Body of pancreas (tissue), 4 donors: Measurements from ENCODE around the gene MBD1. TPM values are rescaled to one million over a fixed set of nuclear protein-coding genes. Genes with fewer than 3 reads are reported as not detected.

ENCODE experiments used
- ATAC-seq: fragments of 150-250 bp; one replicate; pipeline ENCODE4 v1.9.1; 2016
- DNase-seq, 4 donors: peaks; one replicate each; pipeline ENCODE4 v3.0.0-alpha.2; 2019
- H3K27ac ChIP-seq, 4 donors: fragments of 200-600 bp; sonication (generic); 1 replicate in 3 of 4; 2 replicates in 1 of 4; pipeline versions ENCODE4 v1.5.1 to v1.6.1; 2016 to 2019; ENCODE audit warnings: mild to moderate bottlenecking in 1 of 4, mixed read lengths in 1 of 4, moderate library complexity in 1 of 4
- H3K27me3 ChIP-seq, 2 donors: fragments of 200-600 bp; sonication (generic); one replicate each; pipeline ENCODE4 v1.6.0; 2016; ENCODE audit warnings: mild to moderate bottlenecking in 1 of 2
- H3K36me3 ChIP-seq, 2 donors: fragments of 200-600 bp; sonication (generic); replicated peaks in 1 of 2; 2 replicates each; pipeline ENCODE4 v1.5.1; 2016; ENCODE audit warnings: low read depth in 2 of 2; ENCODE audit not compliant: insufficient read depth in 1 of 2
- H3K4me1 ChIP-seq: fragments of 200-600 bp; sonication (generic); one replicate; pipeline ENCODE4 v1.6.0; 2016
- H3K4me3 ChIP-seq, 2 donors: fragments of 200-600 bp; sonication (generic); 1 replicate in 1 of 2; 2 replicates in 1 of 2; pipeline ENCODE4 v1.5.1; 2016 to 2019
- H3K9me3 ChIP-seq, 3 donors: fragments of 200-600 bp; sonication (generic); 1 replicate in 2 of 3; 2 replicates in 1 of 3; pipeline ENCODE4 v1.5.1; 2016
- POLR2A ChIP-seq, 3 donors: fragments of 450-650 bp; IDR thresholded peaks; one replicate each; pipeline ENCODE4 v1.6.1; 2016; ENCODE audit warnings: antibody characterized with exemption in 3 of 3, mild to moderate bottlenecking in 2 of 3
- WGBS, 2 donors: methylation state at CpG; one replicate each; pipeline ENCODE4 v1.1.5; 2017; 5-methylcytosine and 5-hydroxymethylcytosine counted together
- intact Hi-C: fragments of 100-400 bp; cut with DNase I; formaldehyde crosslinking; loops from one replicate; pipeline ENCODE4 v1.15.1; 2023
- total RNA-seq, 2 donors: library from RNA; depleted of rRNA; stranded (reverse); fragments of >200 nt; gene quantifications; one replicate each; pipeline ENCODE4 v1.1.0, GENCODE V29; 2016
- TF ChIP-seq, protein P1 (sequence below), 7 experiments: fragments of 450-650 bp in 4 of 7; fragments of 200-600 bp in 3 of 7; sonication (generic) in 3 of 7; IDR thresholded peaks; one replicate each; pipeline ENCODE4 v1.5.1; 2016 to 2019; ENCODE audit warnings: antibody characterized with exemption in 7 of 7

The MBD1 gene, protein sequence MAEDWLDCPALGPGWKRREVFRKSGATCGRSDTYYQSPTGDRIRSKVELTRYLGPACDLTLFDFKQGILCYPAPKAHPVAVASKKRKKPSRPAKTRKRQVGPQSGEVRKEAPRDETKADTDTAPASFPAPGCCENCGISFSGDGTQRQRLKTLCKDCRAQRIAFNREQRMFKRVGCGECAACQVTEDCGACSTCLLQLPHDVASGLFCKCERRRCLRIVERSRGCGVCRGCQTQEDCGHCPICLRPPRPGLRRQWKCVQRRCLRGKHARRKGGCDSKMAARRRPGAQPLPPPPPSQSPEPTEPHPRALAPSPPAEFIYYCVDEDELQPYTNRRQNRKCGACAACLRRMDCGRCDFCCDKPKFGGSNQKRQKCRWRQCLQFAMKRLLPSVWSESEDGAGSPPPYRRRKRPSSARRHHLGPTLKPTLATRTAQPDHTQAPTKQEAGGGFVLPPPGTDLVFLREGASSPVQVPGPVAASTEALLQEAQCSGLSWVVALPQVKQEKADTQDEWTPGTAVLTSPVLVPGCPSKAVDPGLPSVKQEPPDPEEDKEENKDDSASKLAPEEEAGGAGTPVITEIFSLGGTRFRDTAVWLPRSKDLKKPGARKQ
- 10 to 100 TPM; 44.6 to 63.3 TPM for total RNA-seq

DNA sequence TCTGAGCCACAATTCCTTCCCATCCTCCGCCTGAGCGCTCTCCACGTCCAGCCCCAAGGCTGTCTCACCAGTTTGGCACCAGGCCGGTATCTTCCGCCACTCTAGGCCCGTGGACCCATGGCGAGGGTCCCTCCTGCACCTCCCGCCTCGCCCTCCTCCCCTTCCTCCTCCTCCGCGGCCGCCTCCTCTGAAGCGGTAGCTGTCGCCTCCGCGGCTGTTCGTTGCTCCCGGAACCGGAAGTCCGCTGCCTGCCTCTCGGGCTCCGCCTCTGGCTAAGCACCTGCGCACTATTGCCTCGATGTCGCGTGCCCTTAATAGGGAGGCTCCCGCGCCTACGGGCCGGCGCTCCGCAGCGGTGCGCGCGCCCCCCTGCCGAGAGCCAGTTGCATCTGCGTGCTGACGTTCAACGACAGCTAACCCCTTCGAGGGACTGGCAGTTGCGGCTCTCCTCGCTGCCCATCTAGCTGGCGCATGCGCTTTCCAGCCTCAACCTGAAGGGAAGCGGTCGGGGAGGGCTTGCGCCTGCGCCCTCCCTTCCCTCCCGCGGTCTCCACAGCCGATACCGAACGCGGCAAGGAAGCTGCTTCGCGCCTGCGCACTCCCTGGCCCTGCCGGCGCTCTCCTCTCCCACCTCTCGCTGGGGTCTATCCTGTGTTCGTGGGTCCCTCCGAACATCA is at the start of gene MBD1:
MBD1 (minus strand) TSS at position 229 of the 677 bp plus-strand sequence. CDS start 1,531 bp downstream, outside the sequence.
- WGBS, 2 donors: 0% methylated on average over 19 to 63 of the region's 63 CpGs
- peaks cover 12 to 20% of the 10 kb centered on the region in 2 donors for H3K36me3 ChIP-seq
- no peaks in the 10 kb centered on the region for H3K9me3 ChIP-seq
- DNase-seq (peak; percentile 96 to 99 (median 98)), ATAC-seq (peak; percentile 95)
- intact Hi-C loops: loop anchor here (10.0 kb wide), 1 partner anchor 73 kb away; no protein-coding TSS in a partner anchor
- H3K4me1 ChIP-seq: peaks cover 31% of the 10 kb centered on the region
- no peaks in the 10 kb centered on the region for H3K27me3 ChIP-seq
- TF ChIP-seq, protein P1, sequence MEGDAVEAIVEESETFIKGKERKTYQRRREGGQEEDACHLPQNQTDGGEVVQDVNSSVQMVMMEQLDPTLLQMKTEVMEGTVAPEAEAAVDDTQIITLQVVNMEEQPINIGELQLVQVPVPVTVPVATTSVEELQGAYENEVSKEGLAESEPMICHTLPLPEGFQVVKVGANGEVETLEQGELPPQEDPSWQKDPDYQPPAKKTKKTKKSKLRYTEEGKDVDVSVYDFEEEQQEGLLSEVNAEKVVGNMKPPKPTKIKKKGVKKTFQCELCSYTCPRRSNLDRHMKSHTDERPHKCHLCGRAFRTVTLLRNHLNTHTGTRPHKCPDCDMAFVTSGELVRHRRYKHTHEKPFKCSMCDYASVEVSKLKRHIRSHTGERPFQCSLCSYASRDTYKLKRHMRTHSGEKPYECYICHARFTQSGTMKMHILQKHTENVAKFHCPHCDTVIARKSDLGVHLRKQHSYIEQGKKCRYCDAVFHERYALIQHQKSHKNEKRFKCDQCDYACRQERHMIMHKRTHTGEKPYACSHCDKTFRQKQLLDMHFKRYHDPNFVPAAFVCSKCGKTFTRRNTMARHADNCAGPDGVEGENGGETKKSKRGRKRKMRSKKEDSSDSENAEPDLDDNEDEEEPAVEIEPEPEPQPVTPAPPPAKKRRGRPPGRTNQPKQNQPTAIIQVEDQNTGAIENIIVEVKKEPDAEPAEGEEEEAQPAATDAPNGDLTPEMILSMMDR (IDR thresholded peaks at IDR 0.05): peak in 6 of 7 experiments; percentile 9 to 64 (median 54)
- peak; percentile 66 to 95 (median 94) for TF ChIP-seq POLR2A (IDR thresholded peaks at IDR 0.05)
- peak within 1 kb of the TSS; percentile 88 to 94 for H3K4me3 ChIP-seq
- H3K27ac ChIP-seq: peak within 1 kb of the TSS; percentile 93 to 96 (median 94)

DNA sequence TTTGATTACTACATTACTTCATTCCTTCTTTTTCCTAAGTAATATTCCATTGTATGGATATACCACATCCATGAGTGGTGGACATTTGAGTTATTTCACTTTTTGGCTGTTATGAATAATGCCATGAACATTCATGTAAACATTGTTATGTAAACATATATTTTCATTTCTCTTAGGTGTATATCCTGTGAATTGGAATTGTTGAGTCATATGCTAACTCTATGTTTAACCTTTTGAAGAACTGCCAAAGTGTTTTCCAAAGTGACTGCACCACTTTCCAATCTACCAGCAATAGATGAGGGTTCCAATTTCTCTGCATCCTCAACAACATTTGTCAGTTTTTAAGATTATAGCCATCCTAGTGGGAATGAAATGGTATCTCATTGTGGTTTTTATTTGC is 48.9 kb upstream of the MBD1 start:
- no peak overlapping the region for H3K27ac ChIP-seq
- no peak overlapping the region for H3K4me3 ChIP-seq
- TF ChIP-seq, protein P1 (IDR thresholded peaks at IDR 0.05): no peak
- no peak for TF ChIP-seq POLR2A (IDR thresholded peaks at IDR 0.05)
- no peak for ATAC-seq
- H3K9me3 ChIP-seq: no peaks in the 10 kb centered on the region
- no peaks in the 10 kb centered on the region for H3K27me3 ChIP-seq
- intact Hi-C loops: no loop called here
- no peaks in the 10 kb centered on the region for H3K36me3 ChIP-seq
- DNase-seq: no peak
- H3K4me1 ChIP-seq: no peaks in the 10 kb centered on the region

DNA sequence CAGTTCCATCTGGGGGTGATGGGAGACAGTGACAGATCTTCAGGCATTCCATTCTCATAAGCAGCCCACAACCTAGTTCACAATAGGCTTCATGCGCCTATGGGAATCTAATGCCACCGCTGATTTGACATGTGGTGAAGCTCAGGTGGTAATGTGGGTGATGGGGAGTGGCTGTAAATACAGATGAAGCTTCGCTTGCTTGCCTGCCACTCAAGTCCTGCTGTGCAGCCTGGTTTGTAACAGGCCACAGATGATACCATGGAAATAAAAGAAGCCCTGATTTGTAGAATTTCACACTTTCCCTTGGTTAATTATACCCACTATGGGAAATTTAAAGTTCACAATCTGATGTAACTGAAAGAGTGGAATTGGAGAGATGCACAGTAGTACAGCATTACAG is 46.7 kb upstream of the MBD1 start:
- intact Hi-C loops: no loop called here
- 73 to 86% methylated on average over 3 of the region's 3 CpGs for WGBS, 2 donors

DNA sequence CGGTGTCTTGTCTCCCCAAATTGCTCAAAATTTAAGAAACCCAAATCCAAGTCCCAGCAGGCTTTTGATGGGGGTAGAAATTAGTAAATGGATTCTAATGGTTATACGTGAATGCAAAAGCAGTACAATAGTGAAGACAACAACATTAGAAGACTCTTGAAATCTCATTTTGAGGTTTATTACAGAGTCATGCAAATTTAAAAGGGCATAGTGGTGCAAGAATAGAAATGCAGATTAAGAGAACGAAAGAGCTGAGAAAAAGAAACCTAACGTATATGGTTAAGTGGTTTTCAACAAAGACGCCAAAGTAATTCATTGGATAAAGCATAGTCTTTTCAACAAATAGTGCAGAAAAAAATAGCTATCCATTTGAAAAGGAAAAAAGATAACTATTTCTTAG is 39.4 kb upstream of the MBD1 start:
- intact Hi-C loops: no loop called here
- TF ChIP-seq, protein P1 (IDR thresholded peaks at IDR 0.05): no peak
- TF ChIP-seq POLR2A (IDR thresholded peaks at IDR 0.05): no peak

More for the DNA sequence above, 46.7 kb upstream of the MBD1 start:
- no peaks in the 10 kb centered on the region for H3K4me1 ChIP-seq
- H3K4me3 ChIP-seq: no peak overlapping the region
- H3K36me3 ChIP-seq: no peaks in the 10 kb centered on the region
- TF ChIP-seq POLR2A (IDR thresholded peaks at IDR 0.05): no peak
- TF ChIP-seq, protein P1 (IDR thresholded peaks at IDR 0.05): no peak
- no peaks in the 10 kb centered on the region for H3K27me3 ChIP-seq
- ATAC-seq (no peak), DNase-seq (no peak)
- H3K9me3 ChIP-seq: no peaks in the 10 kb centered on the region
- no peak overlapping the region for H3K27ac ChIP-seq

More for the DNA sequence above, 39.4 kb upstream of the MBD1 start:
- ATAC-seq: no peak
- Histone ChIP-seq H3K4me3 (no peak overlapping the region), H3K27me3 (no peaks in the 10 kb centered on the region), H3K27ac (no peak overlapping the region), H3K4me1 (no peaks in the 10 kb centered on the region), H3K9me3 (no peaks in the 10 kb centered on the region), H3K36me3 (no peaks in the 10 kb centered on the region)
- 83% methylated on average over 5 of the region's 5 CpGs for WGBS, 2 donors
- DNase-seq: no peak
